ENCODE measurements around the gene SGCA.

- TF ChIP-seq CTCF (IDR thresholded peaks at IDR 0.05; ENCODE audit: borderline replicate concordance, extremely low read depth, low read length, poor library complexity, severe bottlenecking) (peak; percentile 67), EZH2 (IDR thresholded peaks at IDR 0.05; ENCODE audit: borderline replicate concordance, low read depth, low read length, severe bottlenecking) (no peak)
Measured at GRCh38 chr17:50151041-50151936, 14.5 kb upstream of the SGCA start.
